Measurements from ENCODE around the gene TBPL1. TPM values are rescaled to one million over a fixed set of nuclear protein-coding genes. Genes with fewer than 3 reads are reported as not detected.

The TBPL1 gene
- total RNA-seq, 1 experiment from 2014 or later = 42.1 TPM

GRCh38 chr6:134010400-134010799, 57.4 kb downstream of the TBPL1 start:
- ChIA-PET POLR2A (no interaction called here), CTCF (no interaction called here)
- TF ChIP-seq ZNF232 (CRISPR knock-in tag; IDR thresholded peaks at IDR 0.05) (no peak), ATF2 (CRISPR knock-in tag; IDR thresholded peaks at IDR 0.05; ENCODE audit: borderline replicate concordance, low read depth) (no peak), JAZF1 (CRISPR knock-in tag; IDR thresholded peaks at IDR 0.05) (no peak), ZNF423 (CRISPR knock-in tag; IDR thresholded peaks at IDR 0.05) (no peak), TP53 (CRISPR knock-in tag; IDR thresholded peaks at IDR 0.05) (no peak), TCF7 (CRISPR knock-in tag; IDR thresholded peaks at IDR 0.05; ENCODE audit: low read depth) (no peak), RORB (CRISPR knock-in tag; IDR thresholded peaks at IDR 0.05) (no peak), ATF1 (CRISPR knock-in tag; IDR thresholded peaks at IDR 0.05) (no peak), GTF2I (CRISPR knock-in tag; conservative IDR thresholded peaks at IDR 0.05) (no peak), SMAD3 (CRISPR knock-in tag; IDR thresholded peaks at IDR 0.05; ENCODE audit: borderline replicate concordance) (no peak), MXD4 (CRISPR knock-in tag; IDR thresholded peaks at IDR 0.05; ENCODE audit: borderline replicate concordance) (no peak), HMGA2 (CRISPR knock-in tag; IDR thresholded peaks at IDR 0.05) (no peak)
- TF ChIP-seq, protein P1, sequence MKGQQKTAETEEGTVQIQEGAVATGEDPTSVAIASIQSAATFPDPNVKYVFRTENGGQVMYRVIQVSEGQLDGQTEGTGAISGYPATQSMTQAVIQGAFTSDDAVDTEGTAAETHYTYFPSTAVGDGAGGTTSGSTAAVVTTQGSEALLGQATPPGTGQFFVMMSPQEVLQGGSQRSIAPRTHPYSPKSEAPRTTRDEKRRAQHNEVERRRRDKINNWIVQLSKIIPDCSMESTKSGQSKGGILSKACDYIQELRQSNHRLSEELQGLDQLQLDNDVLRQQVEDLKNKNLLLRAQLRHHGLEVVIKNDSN (CRISPR knock-in tag; IDR thresholded peaks at IDR 0.05) = no peak
- TF ChIP-seq, protein P2, sequence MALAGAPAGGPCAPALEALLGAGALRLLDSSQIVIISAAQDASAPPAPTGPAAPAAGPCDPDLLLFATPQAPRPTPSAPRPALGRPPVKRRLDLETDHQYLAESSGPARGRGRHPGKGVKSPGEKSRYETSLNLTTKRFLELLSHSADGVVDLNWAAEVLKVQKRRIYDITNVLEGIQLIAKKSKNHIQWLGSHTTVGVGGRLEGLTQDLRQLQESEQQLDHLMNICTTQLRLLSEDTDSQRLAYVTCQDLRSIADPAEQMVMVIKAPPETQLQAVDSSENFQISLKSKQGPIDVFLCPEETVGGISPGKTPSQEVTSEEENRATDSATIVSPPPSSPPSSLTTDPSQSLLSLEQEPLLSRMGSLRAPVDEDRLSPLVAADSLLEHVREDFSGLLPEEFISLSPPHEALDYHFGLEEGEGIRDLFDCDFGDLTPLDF (CRISPR knock-in tag; IDR thresholded peaks at IDR 0.05) = no peak
- Mint-ChIP-seq H3K36me3 (no peaks in the 10 kb centered on the region; the same call in 1 of the 2 replicates), H3K27ac (no peak overlapping the region), H3K4me1 (peaks cover 7% of the 10 kb centered on the region), H3K27me3 (ENCODE audit: low read depth) (no peaks in the 10 kb centered on the region), H3K9me3 (no peaks in the 10 kb centered on the region), H3K4me3 (no peak overlapping the region)
- ATAC-seq (no peak), DNase-seq (ENCODE audit: low spot score) (no peak)

DNA sequence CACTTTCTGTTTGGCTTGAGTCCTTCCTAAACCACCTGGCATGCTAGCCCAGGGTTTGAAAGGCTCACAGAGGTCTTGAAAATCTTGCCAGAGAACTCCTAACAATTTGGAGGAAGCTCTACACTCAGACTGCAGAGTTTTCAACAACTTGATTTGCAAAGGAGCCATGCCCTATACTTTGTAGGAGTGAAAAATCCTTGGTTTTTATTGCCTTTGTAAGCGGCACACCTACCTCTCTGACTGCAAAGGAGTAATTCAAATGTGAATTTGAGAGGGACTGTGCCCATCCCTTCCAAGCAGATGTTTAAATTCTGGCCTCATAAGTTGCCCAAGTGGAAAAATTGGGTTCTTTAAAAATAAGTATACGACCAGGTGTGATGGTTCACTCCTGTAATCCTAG, 58.0 kb downstream of the TBPL1 start:
- Mint-ChIP-seq H3K27ac (no peak overlapping the region), H3K36me3 (no peaks in the 10 kb centered on the region; the same call in 1 of the 2 replicates), H3K4me1 (peaks cover 9% of the 10 kb centered on the region), H3K27me3 (ENCODE audit: low read depth) (no peaks in the 10 kb centered on the region), H3K4me3 (no peak overlapping the region), H3K9me3 (no peaks in the 10 kb centered on the region)
- DNase-seq (ENCODE audit: low spot score) = no peak
- CTCF ChIA-PET = interaction anchor here (1.2 kb wide), 1 partner anchor 87 kb away, joined by 3 read pairs; no protein-coding TSS in a partner anchor
- ATAC-seq = no peak
- TF ChIP-seq, protein P3, sequence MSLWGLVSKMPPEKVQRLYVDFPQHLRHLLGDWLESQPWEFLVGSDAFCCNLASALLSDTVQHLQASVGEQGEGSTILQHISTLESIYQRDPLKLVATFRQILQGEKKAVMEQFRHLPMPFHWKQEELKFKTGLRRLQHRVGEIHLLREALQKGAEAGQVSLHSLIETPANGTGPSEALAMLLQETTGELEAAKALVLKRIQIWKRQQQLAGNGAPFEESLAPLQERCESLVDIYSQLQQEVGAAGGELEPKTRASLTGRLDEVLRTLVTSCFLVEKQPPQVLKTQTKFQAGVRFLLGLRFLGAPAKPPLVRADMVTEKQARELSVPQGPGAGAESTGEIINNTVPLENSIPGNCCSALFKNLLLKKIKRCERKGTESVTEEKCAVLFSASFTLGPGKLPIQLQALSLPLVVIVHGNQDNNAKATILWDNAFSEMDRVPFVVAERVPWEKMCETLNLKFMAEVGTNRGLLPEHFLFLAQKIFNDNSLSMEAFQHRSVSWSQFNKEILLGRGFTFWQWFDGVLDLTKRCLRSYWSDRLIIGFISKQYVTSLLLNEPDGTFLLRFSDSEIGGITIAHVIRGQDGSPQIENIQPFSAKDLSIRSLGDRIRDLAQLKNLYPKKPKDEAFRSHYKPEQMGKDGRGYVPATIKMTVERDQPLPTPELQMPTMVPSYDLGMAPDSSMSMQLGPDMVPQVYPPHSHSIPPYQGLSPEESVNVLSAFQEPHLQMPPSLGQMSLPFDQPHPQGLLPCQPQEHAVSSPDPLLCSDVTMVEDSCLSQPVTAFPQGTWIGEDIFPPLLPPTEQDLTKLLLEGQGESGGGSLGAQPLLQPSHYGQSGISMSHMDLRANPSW (CRISPR knock-in tag; conservative IDR thresholded peaks at IDR 0.05; ENCODE audit: low read depth) = no peak
- TF ChIP-seq JAZF1 (CRISPR knock-in tag; IDR thresholded peaks at IDR 0.05) (no peak), CDX4 (CRISPR knock-in tag; IDR thresholded peaks at IDR 0.05; ENCODE audit: borderline replicate concordance) (no peak), MYBL2 (CRISPR knock-in tag; IDR thresholded peaks at IDR 0.05) (no peak), ZNF138 (CRISPR knock-in tag; conservative IDR thresholded peaks at IDR 0.05) (no peak), ZNF396 (CRISPR knock-in tag; IDR thresholded peaks at IDR 0.05; ENCODE audit: borderline replicate concordance) (no peak), NR3C1 (CRISPR knock-in tag; conservative IDR thresholded peaks at IDR 0.05; ENCODE audit: low read depth) (no peak), NFE2L1 (CRISPR knock-in tag; IDR thresholded peaks at IDR 0.05) (no peak), ZBTB21 (CRISPR knock-in tag; IDR thresholded peaks at IDR 0.05; ENCODE audit: borderline replicate concordance) (no peak), IRF2 (CRISPR knock-in tag; IDR thresholded peaks at IDR 0.05; ENCODE audit: borderline replicate concordance, low read depth) (no peak), TP53 (CRISPR knock-in tag; IDR thresholded peaks at IDR 0.05) (no peak), ZNF423 (CRISPR knock-in tag; IDR thresholded peaks at IDR 0.05) (no peak), SP1 (CRISPR knock-in tag; conservative IDR thresholded peaks at IDR 0.05) (no peak)
- TF ChIP-seq, protein P4, sequence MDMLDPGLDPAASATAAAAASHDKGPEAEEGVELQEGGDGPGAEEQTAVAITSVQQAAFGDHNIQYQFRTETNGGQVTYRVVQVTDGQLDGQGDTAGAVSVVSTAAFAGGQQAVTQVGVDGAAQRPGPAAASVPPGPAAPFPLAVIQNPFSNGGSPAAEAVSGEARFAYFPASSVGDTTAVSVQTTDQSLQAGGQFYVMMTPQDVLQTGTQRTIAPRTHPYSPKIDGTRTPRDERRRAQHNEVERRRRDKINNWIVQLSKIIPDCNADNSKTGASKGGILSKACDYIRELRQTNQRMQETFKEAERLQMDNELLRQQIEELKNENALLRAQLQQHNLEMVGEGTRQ (CRISPR knock-in tag; IDR thresholded peaks at IDR 0.05) = no peak
- POLR2A ChIA-PET = no interaction called here
